ENCODE results near the gene YWHAG.
A peak's percentile ranks its signal among the peaks of the same experiment; 100 is the strongest.
"Not testable (repeated sequence)": the region's sequence is repeated elsewhere in the genome, so short reads cannot be mapped to it uniquely, and the experiment has no call there.

Gene YWHAG

GRCh38 chr7:76343931-76344321 is 14.9 kb downstream of the YWHAG start:
- no peak overlapping the region for H3K9ac ChIP-seq (ENCODE audit: low read length)
- no peaks in the 10 kb centered on the region for H3K27me3 ChIP-seq (replicated peaks; ENCODE audit: control insufficient read depth, insufficient read depth, low read length)
- no peaks in the 10 kb centered on the region for H3K9me3 ChIP-seq (ENCODE audit: control insufficient read depth, low read length)
- DNase-seq (ENCODE audit: low read depth) = no peak
- H3K4me3 ChIP-seq (ENCODE audit: low read length) = no peak overlapping the region
- peaks cover 87% of the 10 kb centered on the region for H3K36me3 ChIP-seq (ENCODE audit: control insufficient read depth, insufficient read depth, low read length, severe bottlenecking)
- H3K4me1 ChIP-seq (ENCODE audit: control insufficient read depth, insufficient read depth, low read length) = peaks cover 59% of the 10 kb centered on the region

GRCh38 chr7:76343294-76343930 is 15.4 kb downstream of the YWHAG start:
- peaks cover 59% of the 10 kb centered on the region for H3K4me1 ChIP-seq (ENCODE audit: control insufficient read depth, insufficient read depth, low read length)
- no peaks in the 10 kb centered on the region for H3K9me3 ChIP-seq (ENCODE audit: control insufficient read depth, low read length)
- no peak for DNase-seq (ENCODE audit: low read depth)
- H3K9ac ChIP-seq (ENCODE audit: low read length) = no peak overlapping the region
- H3K27me3 ChIP-seq (replicated peaks; ENCODE audit: control insufficient read depth, insufficient read depth, low read length) = no peaks in the 10 kb centered on the region
- no peak overlapping the region for H3K4me3 ChIP-seq (ENCODE audit: low read length)
- H3K36me3 ChIP-seq (ENCODE audit: control insufficient read depth, insufficient read depth, low read length, severe bottlenecking) = peaks cover 86% of the 10 kb centered on the region

- peaks cover 58% of the 10 kb centered on the region for H3K4me1 ChIP-seq (ENCODE audit: control insufficient read depth, insufficient read depth, low read length)
- H3K36me3 ChIP-seq (ENCODE audit: control insufficient read depth, insufficient read depth, low read length, severe bottlenecking) = peaks cover 76% of the 10 kb centered on the region
Observed at GRCh38 chr7:76342222-76342621, 16.6 kb downstream of the YWHAG start.

GRCh38 chr7:76340617-76341131 is 18.1 kb downstream of the YWHAG start:
- H3K4me1 ChIP-seq (ENCODE audit: control insufficient read depth, insufficient read depth, low read length) = peaks cover 58% of the 10 kb centered on the region
- H3K36me3 ChIP-seq (ENCODE audit: control insufficient read depth, insufficient read depth, low read length, severe bottlenecking) = peaks cover 71% of the 10 kb centered on the region
- no peaks in the 10 kb centered on the region for H3K27me3 ChIP-seq (replicated peaks; ENCODE audit: control insufficient read depth, insufficient read depth, low read length)
- H3K9me3 ChIP-seq (ENCODE audit: control insufficient read depth, low read length) = no peaks in the 10 kb centered on the region
- no peak overlapping the region for H3K4me3 ChIP-seq (ENCODE audit: low read length)
- peak; percentile 88 for DNase-seq (ENCODE audit: low read depth)
- peak overlapping the region; percentile 61 for H3K9ac ChIP-seq (ENCODE audit: low read length)

More at GRCh38 chr7:76342222-76342621, 16.6 kb downstream of the YWHAG start:
- H3K27me3 ChIP-seq (replicated peaks; ENCODE audit: control insufficient read depth, insufficient read depth, low read length) = no peaks in the 10 kb centered on the region
- H3K4me3 ChIP-seq (ENCODE audit: low read length) = no peak overlapping the region
- H3K9ac ChIP-seq (ENCODE audit: low read length) = no peak overlapping the region
- DNase-seq (ENCODE audit: low read depth) = no peak
- H3K9me3 ChIP-seq (ENCODE audit: control insufficient read depth, low read length) = no peaks in the 10 kb centered on the region

- Histone ChIP-seq H3K4me3 (ENCODE audit: low read length) (no peak overlapping the region), H3K4me1 (ENCODE audit: control insufficient read depth, insufficient read depth, low read length) (peaks cover 71% of the 10 kb centered on the region), H3K9me3 (ENCODE audit: control insufficient read depth, low read length) (no peaks in the 10 kb centered on the region), H3K9ac (ENCODE audit: low read length) (peak overlapping the region; percentile 78), H3K27me3 (replicated peaks; ENCODE audit: control insufficient read depth, insufficient read depth, low read length) (no peaks in the 10 kb centered on the region), H3K36me3 (ENCODE audit: control insufficient read depth, insufficient read depth, low read length, severe bottlenecking) (peaks cover 55% of the 10 kb centered on the region)
- DNase-seq (ENCODE audit: low read depth) = peak; percentile 49
Observed at GRCh38 chr7:76338298-76339084, 20.3 kb downstream of the YWHAG start.

- no peaks in the 10 kb centered on the region for H3K27me3 ChIP-seq (replicated peaks; ENCODE audit: control insufficient read depth, insufficient read depth, low read length)
- peaks cover 82% of the 10 kb centered on the region for H3K4me1 ChIP-seq (ENCODE audit: control insufficient read depth, insufficient read depth, low read length)
- H3K36me3 ChIP-seq (ENCODE audit: control insufficient read depth, insufficient read depth, low read length, severe bottlenecking) = peaks cover 45% of the 10 kb centered on the region
- no peaks in the 10 kb centered on the region for H3K9me3 ChIP-seq (ENCODE audit: control insufficient read depth, low read length)
- H3K4me3 ChIP-seq (ENCODE audit: low read length) = no peak overlapping the region
- DNase-seq (ENCODE audit: low read depth) = no peak
- peak overlapping the region; percentile 5 for H3K9ac ChIP-seq (ENCODE audit: low read length)
Observed at GRCh38 chr7:76337147-76337546, 21.6 kb downstream of the YWHAG start.

- H3K27me3 ChIP-seq (replicated peaks; ENCODE audit: control insufficient read depth, insufficient read depth, low read length) = no peaks in the 10 kb centered on the region
- H3K9me3 ChIP-seq (ENCODE audit: control insufficient read depth, low read length) = no peaks in the 10 kb centered on the region
- H3K9ac ChIP-seq (ENCODE audit: low read length) = peak overlapping the region; percentile 33
- no peak overlapping the region for H3K4me3 ChIP-seq (ENCODE audit: low read length)
- peaks cover 80% of the 10 kb centered on the region for H3K4me1 ChIP-seq (ENCODE audit: control insufficient read depth, insufficient read depth, low read length)
- peaks cover 41% of the 10 kb centered on the region for H3K36me3 ChIP-seq (ENCODE audit: control insufficient read depth, insufficient read depth, low read length, severe bottlenecking)
- DNase-seq (ENCODE audit: low read depth) = no peak
Observed at GRCh38 chr7:76336094-76336493, 22.7 kb downstream of the YWHAG start.

- H3K27me3 ChIP-seq (replicated peaks; ENCODE audit: control insufficient read depth, insufficient read depth, low read length); H3K4me3 ChIP-seq (ENCODE audit: low read length); DNase-seq (ENCODE audit: low read depth); H3K9ac ChIP-seq (ENCODE audit: low read length); H3K9me3 ChIP-seq (ENCODE audit: control insufficient read depth, low read length): not testable (repeated sequence)
- Histone ChIP-seq H3K4me1 (ENCODE audit: control insufficient read depth, insufficient read depth, low read length) (peaks cover 78% of the 10 kb centered on the region), H3K36me3 (ENCODE audit: control insufficient read depth, insufficient read depth, low read length, severe bottlenecking) (peaks cover 48% of the 10 kb centered on the region)
Observed at GRCh38 chr7:76335417-76335816, 23.4 kb downstream of the YWHAG start.

GRCh38 chr7:76334320-76334967 is 24.3 kb downstream of the YWHAG start:
- H3K27me3 ChIP-seq (replicated peaks; ENCODE audit: control insufficient read depth, insufficient read depth, low read length) = no peaks in the 10 kb centered on the region
- H3K36me3 ChIP-seq (ENCODE audit: control insufficient read depth, insufficient read depth, low read length, severe bottlenecking) = peaks cover 51% of the 10 kb centered on the region
- no peak for DNase-seq (ENCODE audit: low read depth)
- no peak overlapping the region for H3K4me3 ChIP-seq (ENCODE audit: low read length)
- H3K9ac ChIP-seq (ENCODE audit: low read length) = peak overlapping the region; percentile 42
- peaks cover 76% of the 10 kb centered on the region for H3K4me1 ChIP-seq (ENCODE audit: control insufficient read depth, insufficient read depth, low read length)
- H3K9me3 ChIP-seq (ENCODE audit: control insufficient read depth, low read length) = no peaks in the 10 kb centered on the region

- Histone ChIP-seq H3K36me3 (ENCODE audit: control insufficient read depth, insufficient read depth, low read length, severe bottlenecking) (peaks cover 54% of the 10 kb centered on the region), H3K27me3 (replicated peaks; ENCODE audit: control insufficient read depth, insufficient read depth, low read length) (no peaks in the 10 kb centered on the region)
Observed at GRCh38 chr7:76333511-76334101, 25.2 kb downstream of the YWHAG start.

GRCh38 chr7:76332078-76332477 is 26.7 kb downstream of the YWHAG start:
- no peaks in the 10 kb centered on the region for H3K9me3 ChIP-seq (ENCODE audit: control insufficient read depth, low read length)
- H3K27me3 ChIP-seq (replicated peaks; ENCODE audit: control insufficient read depth, insufficient read depth, low read length) = no peaks in the 10 kb centered on the region
- no peak overlapping the region for H3K4me3 ChIP-seq (ENCODE audit: low read length)
- H3K9ac ChIP-seq (ENCODE audit: low read length) = peak overlapping the region; percentile 1
- H3K4me1 ChIP-seq (ENCODE audit: control insufficient read depth, insufficient read depth, low read length) = peaks cover 65% of the 10 kb centered on the region
- no peak for DNase-seq (ENCODE audit: low read depth)
- peaks cover 62% of the 10 kb centered on the region for H3K36me3 ChIP-seq (ENCODE audit: control insufficient read depth, insufficient read depth, low read length, severe bottlenecking)

More at GRCh38 chr7:76333511-76334101, 25.2 kb downstream of the YWHAG start:
- no peaks in the 10 kb centered on the region for H3K9me3 ChIP-seq (ENCODE audit: control insufficient read depth, low read length)
- H3K4me1 ChIP-seq (ENCODE audit: control insufficient read depth, insufficient read depth, low read length) = peaks cover 69% of the 10 kb centered on the region
- no peak for DNase-seq (ENCODE audit: low read depth)
- H3K9ac ChIP-seq (ENCODE audit: low read length) = peak overlapping the region; percentile 42
- no peak overlapping the region for H3K4me3 ChIP-seq (ENCODE audit: low read length)
